Measurements from ENCODE around the gene CCL16.

- TF ChIP-seq POLR2A (IDR thresholded peaks at IDR 0.05) (no peak), CTCF (IDR thresholded peaks at IDR 0.05) (no peak), EP300 (IDR thresholded peaks at IDR 0.05) (no peak), POLR2AphosphoS5 (IDR thresholded peaks at IDR 0.05) (no peak)
Measured at GRCh38 chr17:35988164-35988563, 6.9 kb upstream of the CCL16 start.

Measured in upper lobe of left lung (tissue), 4 donors.